HCT116 (cell line): ENCODE results near the gene ACVRL1.

Source experiments
- CEBPB ChIP-seq: IDR thresholded peaks from 2 replicates; pipeline ENCODE4 v1.6.1; 2012; ENCODE audit warnings: low read depth
- EGR1 ChIP-seq: IDR thresholded peaks from 2 replicates; pipeline ENCODE4 v1.6.1; 2012; ENCODE audit warnings: low read depth
- EZH2 ChIP-seq: fragments of 200-600 bp; sonication (generic); IDR thresholded peaks from 2 replicates; pipeline ENCODE4 v1.6.1; 2017; ENCODE audit warnings: antibody characterized with exemption, mixed run types
- JUND ChIP-seq: IDR thresholded peaks from 2 replicates; pipeline ENCODE4 v1.6.1; 2012
- POLR2A ChIP-seq: IDR thresholded peaks from 2 replicates; pipeline ENCODE4 v1.7.0; 2011; ENCODE audit warnings: borderline replicate concordance; ENCODE audit not compliant: insufficient read depth, insufficient read length; ENCODE audit errors: extremely low read depth
- POLR2AphosphoS5 ChIP-seq: IDR thresholded peaks from 2 replicates; pipeline ENCODE4 v1.6.1; 2011; ENCODE audit warnings: mild to moderate bottlenecking, low read depth, low read length, moderate library complexity
- RAD21 ChIP-seq: IDR thresholded peaks from 2 replicates; pipeline ENCODE4 v1.6.1; 2012; ENCODE audit warnings: low read depth, mild to moderate bottlenecking
- SIN3A ChIP-seq: IDR thresholded peaks from 2 replicates; pipeline ENCODE4 v1.6.1; 2012; ENCODE audit warnings: low read depth
- SRF ChIP-seq: IDR thresholded peaks from 2 replicates; pipeline ENCODE4 v1.6.1; 2012; ENCODE audit warnings: low read depth
- TCF7L2 ChIP-seq: IDR thresholded peaks from 2 replicates; pipeline ENCODE4 v1.7.0; 2011; ENCODE audit warnings: borderline replicate concordance, inconsistent platforms; ENCODE audit not compliant: insufficient read depth, insufficient read length; ENCODE audit errors: extremely low read depth
- YY1 ChIP-seq: IDR thresholded peaks from 2 replicates; pipeline ENCODE4 v1.6.1; 2011; ENCODE audit warnings: low read length, low read depth, moderate library complexity, mild to moderate bottlenecking; ENCODE audit not compliant: insufficient replicate concordance; ENCODE audit errors: extremely low read depth
- ZFX ChIP-seq: fragments of 450-650 bp; IDR thresholded peaks from 2 replicates; pipeline ENCODE4 v1.6.1; 2017
- TF ChIP-seq, protein P1 (sequence below): IDR thresholded peaks from 2 replicates; pipeline ENCODE4 v1.6.1; 2012
- TF ChIP-seq, protein P2 (sequence below), 3 experiments: fragments of 200-600 bp in 1 of 3; sonication (generic) in 1 of 3; IDR thresholded peaks in 2 of 3; conservative IDR thresholded peaks in 1 of 3; 2 replicates each; pipeline ENCODE4 v1.5.1; 2012 to 2017; ENCODE audit warnings: low read depth in 2 of 3, low read length in 2 of 3, antibody characterized with exemption in 1 of 3, borderline replicate concordance in 1 of 3, control low read depth in 1 of 3, mild to moderate bottlenecking in 1 of 3, mixed read lengths in 1 of 3, mixed run types in 1 of 3, moderate library complexity in 1 of 3; ENCODE audit not compliant: insufficient read depth in 1 of 3

DNA sequence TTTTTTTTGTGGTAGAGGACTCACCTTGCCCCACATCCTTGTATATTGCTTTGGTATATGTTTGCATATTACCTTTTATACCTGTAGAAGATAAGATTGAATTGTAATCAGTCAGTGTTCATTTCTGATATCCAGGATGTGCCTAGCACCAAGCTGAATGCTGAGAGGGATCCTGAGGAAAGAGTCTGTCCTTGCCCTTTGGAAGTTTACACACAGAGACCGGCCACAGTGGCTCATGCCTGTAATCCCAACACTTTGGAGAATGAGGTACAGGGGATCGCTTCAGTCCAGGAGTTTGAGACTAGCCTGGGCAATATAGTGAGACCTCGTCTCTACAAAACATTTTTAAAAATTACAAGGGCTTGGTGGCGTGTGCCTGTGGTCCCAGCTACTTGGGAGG lies 52.6 kb downstream of the ACVRL1 start:
- TF ChIP-seq EZH2 (no peak), POLR2A (no peak), TCF7L2 (no peak), ZFX (no peak), SRF (no peak), CEBPB (no peak), SIN3A (no peak), JUND (no peak), EGR1 (no peak), YY1 (no peak), POLR2AphosphoS5 (no peak), RAD21 (no peak)
- TF ChIP-seq, protein P1, sequence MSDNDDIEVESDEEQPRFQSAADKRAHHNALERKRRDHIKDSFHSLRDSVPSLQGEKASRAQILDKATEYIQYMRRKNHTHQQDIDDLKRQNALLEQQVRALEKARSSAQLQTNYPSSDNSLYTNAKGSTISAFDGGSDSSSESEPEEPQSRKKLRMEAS: no peak
- TF ChIP-seq, protein P2, sequence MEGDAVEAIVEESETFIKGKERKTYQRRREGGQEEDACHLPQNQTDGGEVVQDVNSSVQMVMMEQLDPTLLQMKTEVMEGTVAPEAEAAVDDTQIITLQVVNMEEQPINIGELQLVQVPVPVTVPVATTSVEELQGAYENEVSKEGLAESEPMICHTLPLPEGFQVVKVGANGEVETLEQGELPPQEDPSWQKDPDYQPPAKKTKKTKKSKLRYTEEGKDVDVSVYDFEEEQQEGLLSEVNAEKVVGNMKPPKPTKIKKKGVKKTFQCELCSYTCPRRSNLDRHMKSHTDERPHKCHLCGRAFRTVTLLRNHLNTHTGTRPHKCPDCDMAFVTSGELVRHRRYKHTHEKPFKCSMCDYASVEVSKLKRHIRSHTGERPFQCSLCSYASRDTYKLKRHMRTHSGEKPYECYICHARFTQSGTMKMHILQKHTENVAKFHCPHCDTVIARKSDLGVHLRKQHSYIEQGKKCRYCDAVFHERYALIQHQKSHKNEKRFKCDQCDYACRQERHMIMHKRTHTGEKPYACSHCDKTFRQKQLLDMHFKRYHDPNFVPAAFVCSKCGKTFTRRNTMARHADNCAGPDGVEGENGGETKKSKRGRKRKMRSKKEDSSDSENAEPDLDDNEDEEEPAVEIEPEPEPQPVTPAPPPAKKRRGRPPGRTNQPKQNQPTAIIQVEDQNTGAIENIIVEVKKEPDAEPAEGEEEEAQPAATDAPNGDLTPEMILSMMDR (IDR thresholded peaks at IDR 0.05 in 2 of 3, conservative IDR thresholded peaks at IDR 0.05 in 1 of 3; ENCODE audit: borderline replicate concordance in 1 of 3, insufficient read depth in 1 of 3, low read depth in 2 of 3, low read length in 2 of 3): no peak
